ENCODE measurements around the gene SLC22A6.

DNA sequence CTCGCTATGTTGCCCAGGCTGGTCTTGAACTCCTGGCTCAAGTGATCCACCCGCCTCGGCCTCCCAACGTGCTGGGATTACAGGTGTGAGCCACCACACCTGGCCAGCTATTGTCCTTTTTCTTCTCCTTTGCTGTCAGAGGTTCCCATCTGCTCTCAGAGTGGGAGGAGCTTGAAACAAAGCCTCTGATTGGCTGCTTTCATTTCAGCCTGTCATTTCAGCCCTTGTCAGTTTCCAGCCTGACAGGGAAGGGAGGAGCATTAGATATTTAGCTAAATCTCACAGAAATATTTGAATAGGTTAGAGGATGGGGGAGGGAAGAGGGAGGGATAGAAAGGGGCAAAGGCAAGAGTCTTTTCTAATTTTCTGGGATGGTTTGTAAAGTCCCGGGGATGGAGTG is 8.7 kb downstream of the SLC22A6 start:
- no peak for TF ChIP-seq POLR2AphosphoS5 (IDR thresholded peaks at IDR 0.05; ENCODE audit: borderline replicate concordance, low read depth, low read length)
- no peak for TF ChIP-seq EZH2 (IDR thresholded peaks at IDR 0.05)

All from SK-N-MC (cell line).